HT1080 (cell line): Measurements from ENCODE around the gene OR6B3. TPM values are rescaled to one million over a fixed set of nuclear protein-coding genes. Genes with fewer than 3 reads are reported as not detected.
A peak's percentile ranks its signal among the peaks of the same experiment; 100 is the strongest.

Experiments used
- DNase-seq: peaks from one replicate; pipeline ENCODE4 v3.0.0-alpha.2; 2015; ENCODE audit warnings: low read depth
- polyA plus RNA-seq, 2 experiments: library from polyadenylated mRNA; depleted of rRNA; stranded (reverse); fragments of >200 nt; gene quantifications; 2 replicates each; pipeline ENCODE4 v1.2.3, GENCODE V29; 2015
- total RNA-seq: library from RNA; depleted of rRNA; stranded (reverse); fragments of >200 nt; shearing (Covaris generic); gene quantifications from 2 replicates; pipeline ENCODE4 v1.2.3, GENCODE V29; 2014; rRNA removed

The OR6B3 gene
- not detected in 2 replicates for total RNA-seq
- not detected in 2 replicates for polyA plus RNA-seq (2015; cell fraction: cytosol; rRNA removed)
- polyA plus RNA-seq (2015; cell fraction: nucleus; rRNA removed): not detected in 2 replicates

DNA sequence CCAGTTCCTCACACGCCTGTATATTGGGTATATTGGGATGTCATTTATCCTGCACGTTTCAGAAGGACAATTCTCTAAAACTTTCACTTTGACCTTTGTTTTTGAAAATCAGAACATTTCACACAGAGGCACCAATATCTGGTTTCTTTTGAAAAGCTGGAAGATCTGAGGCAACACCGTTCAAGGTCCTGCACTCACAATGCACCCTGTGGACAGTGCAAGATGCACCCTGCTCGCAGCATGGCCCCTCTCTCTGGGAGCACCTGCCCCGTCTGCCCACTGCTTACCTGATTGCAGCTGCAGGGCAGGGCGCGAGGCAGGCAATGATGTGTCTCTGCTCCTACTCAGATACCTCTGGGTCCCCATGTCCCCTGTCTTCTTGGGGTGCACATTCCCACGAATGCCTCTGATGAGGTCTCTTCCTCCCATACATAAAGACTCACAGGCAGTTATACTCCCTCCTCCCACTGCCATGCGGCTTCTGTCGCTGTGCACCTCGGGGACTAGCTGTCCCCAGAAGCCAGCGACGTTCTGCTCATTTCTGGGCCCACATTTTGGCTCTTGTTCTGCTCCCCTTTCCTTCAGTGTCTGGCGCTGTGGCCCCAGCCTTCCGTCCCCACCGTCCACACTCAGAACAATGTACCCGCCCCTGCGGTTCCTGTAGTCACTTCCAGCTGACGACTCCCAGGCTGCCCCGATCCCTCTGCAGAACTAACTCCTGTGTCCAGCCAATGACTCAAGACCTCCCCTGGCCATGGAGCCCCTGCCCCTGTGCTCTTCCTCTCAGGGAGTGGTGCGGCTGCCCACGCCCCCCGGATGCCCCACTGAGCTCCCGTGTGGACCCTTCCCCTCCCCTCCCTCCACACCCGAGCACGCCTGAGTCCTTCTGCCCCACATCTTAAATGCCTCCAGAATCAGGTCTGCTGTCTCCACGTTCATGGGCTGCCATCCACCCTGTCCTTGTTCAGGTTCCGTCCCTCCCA lies at the start of gene OR6B3:
TSS of gene OR6B3 (minus strand) at position 349 of the 983 bp plus-strand sequence.
- no peak for DNase-seq

DNA sequence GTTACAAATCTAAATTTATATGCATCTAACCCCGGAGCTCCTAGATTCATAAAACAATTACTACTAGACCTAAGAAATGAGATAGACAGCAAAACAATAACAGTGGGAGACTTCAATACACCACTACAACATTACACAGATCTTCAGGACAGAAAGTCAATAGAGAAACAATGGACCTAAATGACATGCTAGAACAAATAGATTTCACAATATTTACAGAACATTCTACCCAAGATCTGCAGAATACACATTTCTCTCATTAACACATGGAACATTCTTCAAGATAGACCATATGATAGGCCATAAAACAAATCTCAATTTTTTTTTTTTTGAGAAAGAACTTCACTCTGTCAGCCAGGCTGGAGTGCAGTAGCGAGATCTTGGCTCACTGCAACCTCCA lies 45.0 kb upstream of the OR6B3 start:
- DNase-seq: no peak

DNA sequence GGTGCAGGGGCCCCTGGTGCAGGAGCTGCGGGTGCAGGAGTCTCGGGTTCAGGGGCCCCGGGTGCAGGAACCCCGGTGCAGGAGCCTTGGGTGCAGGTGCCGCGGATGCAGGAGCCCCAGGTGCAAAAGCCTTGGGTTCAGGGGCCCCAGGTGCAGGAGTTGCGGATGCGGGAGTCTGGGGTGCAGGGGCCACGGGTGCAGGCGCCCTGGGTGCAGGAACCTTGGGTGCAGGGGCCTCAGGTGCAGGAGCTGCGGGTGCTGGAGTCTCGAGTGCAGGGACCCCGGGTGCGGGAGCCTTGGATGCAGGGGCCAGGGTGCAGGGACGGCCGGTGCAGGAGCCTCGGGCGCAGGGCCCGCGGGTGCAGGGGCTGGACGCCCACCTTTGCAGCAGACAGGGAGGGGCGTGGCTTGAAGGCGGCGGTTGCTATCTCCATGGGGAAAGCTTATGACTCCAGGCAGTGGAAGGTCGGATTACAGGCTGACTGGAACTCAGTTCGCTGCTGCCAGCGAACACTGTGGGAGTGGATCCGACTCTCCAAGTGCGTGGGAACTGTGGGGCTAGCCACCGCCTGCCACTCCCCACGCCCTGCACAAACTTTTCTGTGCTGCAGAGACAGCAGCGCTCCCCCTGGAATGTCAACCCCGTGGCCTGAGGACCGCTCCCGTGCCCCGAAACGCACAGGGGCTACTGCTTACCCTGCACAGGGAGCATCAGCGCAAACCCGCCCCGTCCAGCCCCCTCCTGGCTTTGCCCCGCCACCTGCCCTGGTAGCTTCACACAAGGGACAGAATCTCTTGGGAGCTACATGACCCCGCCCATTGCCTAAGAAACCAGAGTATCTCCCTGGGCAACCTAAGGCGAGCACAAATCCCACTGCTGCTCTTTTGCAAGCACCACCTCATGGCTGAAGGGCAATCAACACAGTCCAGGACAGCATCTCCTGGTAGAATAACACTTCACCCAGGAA lies 42.5 kb upstream of the OR6B3 start:
- no peak for DNase-seq

DNA sequence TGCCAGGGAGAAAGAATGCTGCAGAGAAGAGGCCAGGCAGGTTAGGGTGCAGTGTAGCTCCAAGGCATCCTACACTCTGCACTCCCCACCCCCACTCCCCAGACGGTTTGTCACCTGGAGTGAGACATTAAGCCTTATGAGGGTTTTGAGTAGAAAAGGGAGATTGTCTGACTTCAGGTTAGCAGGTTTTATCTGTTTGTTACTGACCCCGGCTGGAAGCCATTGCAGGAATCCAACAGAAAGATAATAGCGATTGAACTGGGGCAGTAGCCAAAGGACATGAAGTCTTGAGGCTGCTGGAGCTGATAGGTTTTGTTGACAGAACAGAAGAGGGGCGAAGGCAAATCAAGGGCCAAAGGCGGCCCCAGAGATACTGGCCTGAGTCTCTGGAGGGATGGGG lies 36.0 kb upstream of the OR6B3 start:
- DNase-seq: no peak

DNA sequence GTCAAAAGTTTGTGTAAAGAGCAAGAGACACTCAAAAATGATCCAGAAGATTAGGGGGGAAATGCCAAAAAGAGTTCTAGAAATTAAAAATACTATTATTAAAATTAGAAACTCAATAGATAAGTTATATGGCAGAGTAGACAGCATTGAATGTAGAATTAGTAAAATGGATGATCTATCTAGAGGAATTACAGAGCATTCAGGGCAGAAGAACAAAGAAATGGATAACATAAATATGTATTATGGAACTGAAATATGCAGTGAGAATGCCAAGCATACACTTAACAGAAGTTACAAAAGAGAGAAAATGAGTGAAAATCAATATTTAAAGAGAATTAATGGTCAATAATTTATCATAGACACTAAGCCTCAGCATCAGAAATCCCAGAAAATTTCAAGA lies 33.2 kb upstream of the OR6B3 start:
- DNase-seq: no peak

DNA sequence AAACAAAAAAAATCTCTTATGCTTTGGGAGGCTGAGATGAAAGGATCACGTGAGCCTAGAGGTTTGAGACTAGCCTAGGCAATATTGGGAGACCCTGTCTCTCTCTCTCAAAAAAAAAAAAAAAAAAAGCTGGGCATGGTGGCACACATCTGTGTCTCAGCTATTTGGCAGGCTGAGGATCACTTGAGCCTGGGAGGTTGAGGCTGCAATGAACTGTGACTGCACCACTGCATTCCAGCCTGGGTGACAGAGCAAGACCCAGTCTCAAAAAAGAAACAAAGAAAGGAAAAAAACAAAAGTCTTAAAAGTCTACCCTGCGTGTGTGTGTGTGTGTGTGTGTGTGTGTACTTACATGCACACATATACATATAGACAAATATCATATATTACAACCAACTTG lies 25.3 kb upstream of the OR6B3 start:
- DNase-seq: no peak

DNA sequence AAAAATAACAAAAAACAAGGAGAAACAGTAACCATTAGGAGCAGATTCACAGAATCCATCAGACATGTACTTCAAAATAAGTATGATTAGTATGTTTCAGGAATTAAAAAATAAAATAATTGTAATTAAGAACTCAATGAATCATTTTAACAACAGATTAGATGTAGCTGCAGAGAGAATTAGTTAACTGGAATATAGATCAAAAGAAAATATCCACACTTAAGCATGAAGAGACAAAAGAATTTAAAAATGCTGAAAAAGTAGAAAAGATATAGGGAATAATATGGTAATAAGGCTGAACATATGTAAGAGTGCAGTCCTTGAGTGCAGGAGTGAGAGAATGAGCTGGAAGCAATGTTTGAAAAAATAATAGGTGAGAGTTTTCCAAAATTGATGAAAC lies 24.1 kb upstream of the OR6B3 start:
- no peak for DNase-seq

DNA sequence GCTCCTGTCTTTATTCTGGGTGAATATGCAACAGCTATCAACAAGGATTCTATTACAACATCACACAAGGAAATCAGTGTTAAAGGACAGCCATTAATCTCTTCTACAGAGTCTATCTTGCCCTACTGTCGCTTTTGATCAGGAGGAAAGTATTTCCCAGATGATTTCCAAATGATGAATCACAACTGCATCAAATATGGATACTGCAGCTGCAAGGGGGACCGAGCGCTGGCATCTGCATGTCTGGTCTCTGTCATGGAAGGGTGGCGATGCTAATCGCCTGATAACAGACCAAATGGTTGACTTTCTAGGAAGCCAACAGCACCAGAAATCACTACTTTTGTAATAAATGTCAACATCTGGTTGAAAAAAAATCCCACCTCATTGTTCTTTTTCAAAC lies 21.2 kb upstream of the OR6B3 start:
- no peak for DNase-seq

DNA sequence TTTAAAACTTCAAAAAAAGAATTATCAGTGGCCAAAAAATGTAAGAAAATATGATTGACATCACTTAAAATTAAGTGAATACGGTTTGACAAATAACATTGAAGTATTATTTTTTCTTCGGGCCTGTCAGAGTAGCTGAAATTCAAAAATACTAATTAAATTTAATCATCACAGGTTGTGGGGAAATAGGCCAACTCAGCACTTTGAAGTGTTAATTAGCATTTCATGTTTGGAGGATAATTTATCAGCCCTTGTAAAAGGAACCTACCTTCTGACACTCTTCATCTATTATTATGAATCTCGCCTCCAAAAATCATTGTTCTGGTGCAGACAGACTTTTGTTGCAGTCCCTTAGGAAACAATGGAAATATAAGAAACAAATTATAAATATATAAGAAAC lies 17.6 kb upstream of the OR6B3 start:
- no peak for DNase-seq

DNA sequence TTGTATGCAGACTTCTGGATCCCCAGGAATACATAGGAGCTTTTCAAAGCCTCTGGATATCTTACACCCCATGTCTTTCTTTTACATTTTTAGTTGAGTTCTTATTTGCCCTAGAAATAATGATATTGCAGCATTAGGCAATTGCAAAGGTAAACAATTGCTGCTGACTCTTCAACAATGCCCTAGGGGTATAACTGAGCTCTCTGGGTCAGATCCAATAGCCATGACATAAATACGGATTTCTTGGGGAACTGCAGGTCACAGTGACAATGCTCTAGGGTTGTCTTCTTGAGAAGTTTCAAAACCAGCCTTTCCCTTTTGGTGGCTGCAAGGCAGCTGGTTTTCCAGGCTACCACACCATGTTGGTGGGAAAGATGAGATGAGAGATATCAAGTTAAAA lies 16.5 kb upstream of the OR6B3 start:
- DNase-seq: no peak

DNA sequence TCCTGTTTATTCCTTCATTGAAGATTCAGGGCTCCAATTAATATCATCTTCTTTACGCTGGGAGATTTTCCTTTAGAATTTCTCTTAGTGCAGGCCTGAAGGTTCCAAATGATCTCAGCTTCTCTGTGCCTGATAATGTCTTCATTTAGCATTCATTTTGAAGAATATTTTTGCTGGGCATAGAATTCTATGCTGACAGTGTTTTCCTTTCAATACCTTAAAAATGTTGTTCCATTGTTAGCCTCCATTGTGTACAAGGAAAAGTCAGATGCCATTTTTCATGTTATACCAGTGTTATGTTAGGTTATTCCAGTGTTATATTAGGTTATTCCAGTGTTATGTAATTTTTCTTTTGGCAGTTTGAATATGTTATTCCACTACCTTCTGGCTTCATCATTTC lies 14.9 kb upstream of the OR6B3 start:
- no peak for DNase-seq

DNA sequence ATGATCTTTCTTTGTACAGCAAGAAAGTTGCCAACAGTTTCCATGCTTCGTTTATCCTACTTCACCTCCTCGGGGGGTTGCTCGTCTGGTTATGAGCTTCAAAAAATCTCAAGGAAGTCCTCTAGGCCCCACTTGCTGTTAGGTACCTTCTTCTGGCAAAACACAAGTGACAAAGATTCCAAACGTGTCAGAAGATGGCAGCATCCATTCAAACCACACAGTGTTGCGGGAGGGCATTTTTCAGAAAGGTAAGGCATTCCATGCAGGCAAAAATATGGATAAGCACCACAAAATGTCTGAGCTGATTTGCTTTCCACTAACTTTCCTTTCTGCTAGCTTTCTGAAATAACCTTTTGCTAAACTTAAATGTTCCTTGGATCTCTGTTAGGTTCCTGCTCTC lies 13.2 kb upstream of the OR6B3 start:
- no peak for DNase-seq

DNA sequence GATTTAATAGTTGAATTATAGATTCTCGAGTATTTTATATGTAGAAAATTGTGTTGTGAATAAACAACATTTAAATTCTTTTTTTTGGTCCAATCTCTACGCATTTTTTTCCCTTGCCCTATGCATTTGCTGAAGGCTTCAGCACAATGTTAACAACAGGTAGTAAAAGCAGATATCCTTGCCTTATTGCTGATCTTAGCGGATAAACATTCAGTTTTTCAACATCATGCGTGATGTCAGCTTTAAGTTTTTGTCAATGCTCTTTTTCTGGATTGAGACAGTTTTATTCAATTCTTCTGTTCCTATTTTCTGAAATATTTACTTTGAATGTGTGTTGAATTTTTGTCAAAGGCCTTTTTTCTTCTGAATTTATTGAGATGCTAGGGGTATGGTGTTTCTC lies 11.6 kb upstream of the OR6B3 start:
- DNase-seq: no peak

DNA sequence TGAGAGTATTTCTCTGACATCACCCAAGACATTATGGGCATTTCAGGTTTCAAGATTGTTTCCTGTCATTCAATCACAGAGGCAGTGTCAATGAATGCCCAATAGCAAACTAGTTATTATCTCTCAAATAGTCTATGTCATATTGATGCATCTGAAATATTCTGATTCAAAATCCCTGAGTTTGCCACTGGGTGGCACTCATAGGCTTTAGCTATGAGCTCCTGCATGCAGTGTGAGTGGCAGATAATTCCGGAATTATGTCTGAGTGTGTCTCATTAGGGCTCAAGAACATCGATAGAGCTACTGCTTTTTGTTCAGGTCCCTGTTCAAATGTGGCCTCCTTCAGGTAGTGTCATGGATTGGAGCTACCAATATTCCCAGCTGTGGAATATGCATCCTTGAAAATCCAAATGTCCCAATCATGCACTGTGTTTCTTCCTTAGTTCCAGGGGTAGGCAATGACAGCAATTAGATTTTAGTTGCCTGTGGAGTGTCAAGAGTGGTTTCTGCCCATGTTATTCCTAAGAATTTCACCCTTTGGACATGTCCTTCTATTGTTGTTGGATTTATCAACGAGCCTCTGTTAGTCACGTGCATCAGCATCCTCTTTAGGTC lies 7.8 kb upstream of the OR6B3 start:
- DNase-seq: peak; percentile 20

DNA sequence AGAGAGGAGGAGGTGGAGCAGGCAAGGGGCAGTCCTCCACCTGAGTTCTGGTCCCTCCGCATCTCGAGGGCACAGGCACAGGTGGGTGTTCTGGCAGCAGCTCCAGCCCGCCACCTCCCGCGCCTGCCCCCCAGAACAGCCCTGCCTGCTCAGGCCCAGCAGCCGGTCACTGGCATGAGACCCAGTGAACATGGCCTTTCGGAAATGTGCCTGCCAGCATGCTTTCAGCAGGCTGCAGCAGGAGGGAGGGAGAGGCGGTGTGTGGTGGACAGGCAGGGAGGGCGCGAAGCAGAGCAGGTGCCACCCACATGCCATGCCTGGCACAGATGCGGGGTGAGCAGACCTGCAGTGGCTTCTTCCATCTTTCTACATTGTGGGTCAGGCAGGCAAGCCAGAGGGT lies 3.4 kb upstream of the OR6B3 start:
- no peak for DNase-seq

DNA sequence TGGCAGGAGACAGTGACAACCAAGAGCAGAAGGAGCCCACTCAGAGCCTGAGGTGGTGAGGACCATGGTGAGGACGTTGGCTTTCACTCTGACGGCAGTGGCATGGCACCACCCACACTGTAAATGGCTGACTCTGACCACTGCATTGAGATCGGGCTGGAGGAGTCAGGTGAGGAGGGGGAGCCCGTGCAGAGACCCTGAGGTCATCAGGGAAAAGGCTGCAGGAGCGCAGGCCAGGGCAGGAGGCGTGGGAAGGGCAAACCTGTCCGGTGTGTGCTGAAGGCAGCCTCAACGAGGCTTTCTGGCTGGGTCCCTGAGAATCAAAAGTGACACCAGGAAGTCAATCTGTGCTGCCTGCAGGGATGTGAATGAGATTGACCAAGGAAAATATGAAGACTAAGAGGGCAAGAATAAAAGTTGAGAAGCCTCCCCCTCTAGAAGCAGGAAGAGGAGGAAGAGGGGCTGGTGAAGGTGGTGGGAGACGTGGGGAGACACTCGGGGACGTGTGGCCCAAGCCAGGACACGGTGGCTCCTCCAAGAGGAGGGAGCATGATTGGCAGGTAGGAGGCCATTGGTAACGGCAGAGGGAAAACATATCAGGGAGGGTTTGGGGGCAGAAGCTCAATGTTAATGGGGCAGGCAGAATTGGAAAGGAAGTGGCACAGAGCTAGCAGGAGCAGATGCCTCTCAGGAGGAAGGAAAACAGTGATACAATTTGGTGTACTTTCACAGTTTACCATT lies 2.0 kb upstream of the OR6B3 start:
- no peak for DNase-seq

DNA sequence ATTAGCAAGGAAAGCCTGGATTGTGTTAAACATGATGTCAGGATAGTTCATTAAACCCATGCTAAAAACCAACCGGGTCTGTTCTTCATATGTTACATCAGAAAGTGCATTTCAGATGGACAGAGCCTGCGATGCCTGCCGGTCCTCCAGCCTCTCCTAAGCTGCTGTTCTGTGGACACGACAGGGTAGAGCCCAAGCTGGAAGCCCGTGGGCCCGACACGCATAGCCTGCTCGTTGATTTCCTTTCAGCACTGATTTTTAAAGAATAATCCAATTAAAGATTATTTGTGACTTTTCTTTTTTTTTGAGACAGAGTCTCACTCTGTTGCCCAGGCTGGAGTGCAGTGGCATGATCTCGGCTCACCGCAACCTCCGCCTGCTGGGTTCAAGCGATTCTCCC lies 797 bp downstream of the OR6B3 start:
- DNase-seq: no peak

DNA sequence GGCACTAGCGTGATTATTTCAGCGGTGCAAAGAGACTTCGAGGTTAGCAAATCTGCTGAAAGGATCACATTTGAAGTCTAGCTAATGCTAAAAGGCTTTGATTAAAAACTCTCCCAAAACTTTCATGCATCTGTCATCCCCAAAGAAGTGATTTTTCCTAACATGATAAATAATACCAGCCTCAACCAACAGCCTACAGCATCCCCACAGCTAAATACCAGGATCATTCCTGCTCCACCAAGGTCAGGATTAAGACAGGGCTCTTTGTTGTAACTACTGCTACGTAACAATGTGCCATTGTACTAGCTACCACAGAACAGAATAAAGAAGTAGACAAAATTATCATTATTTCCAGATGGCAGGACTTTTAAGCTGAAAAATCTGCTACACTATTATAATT lies 1.6 kb downstream of the OR6B3 start:
- DNase-seq: no peak

DNA sequence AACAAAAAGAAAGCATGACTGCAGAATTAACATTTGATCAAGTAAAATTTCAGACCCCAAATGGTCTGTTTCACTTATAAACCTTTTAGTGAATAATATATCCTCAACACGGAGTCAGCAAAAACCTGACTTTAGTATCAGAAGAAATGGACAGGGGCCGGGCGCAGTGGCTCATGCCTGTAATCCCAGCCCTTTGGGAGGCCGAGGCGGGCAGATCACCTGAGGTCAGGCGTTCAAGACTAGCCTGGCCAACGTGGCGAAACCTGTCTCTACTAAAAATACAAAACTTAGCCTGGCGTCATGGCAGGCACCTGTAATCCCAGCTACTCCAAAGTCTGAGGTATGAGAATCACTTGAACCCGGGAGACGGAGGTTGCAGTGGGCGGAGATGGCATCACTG lies 3.0 kb downstream of the OR6B3 start:
- DNase-seq: no peak

DNA sequence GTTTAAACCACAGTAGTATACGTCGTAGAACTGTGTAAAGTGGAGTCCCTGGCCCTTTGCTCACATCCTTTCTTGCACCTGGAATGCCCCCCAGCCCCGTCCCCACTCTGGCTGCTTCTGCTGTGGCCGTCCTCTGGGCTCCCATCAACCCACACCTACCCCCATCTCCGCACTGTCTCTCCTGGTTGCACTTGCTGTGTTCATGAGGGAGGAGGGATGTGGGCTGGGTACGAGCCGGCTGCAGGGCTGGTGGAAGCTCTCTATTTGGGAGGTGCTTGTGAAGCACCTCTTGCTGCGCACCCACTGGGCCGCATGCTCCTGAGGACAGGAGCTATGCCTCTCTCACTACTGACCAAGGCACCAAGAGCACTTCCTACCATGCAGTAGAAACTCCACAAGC lies 5.1 kb downstream of the OR6B3 start:
- no peak for DNase-seq

DNA sequence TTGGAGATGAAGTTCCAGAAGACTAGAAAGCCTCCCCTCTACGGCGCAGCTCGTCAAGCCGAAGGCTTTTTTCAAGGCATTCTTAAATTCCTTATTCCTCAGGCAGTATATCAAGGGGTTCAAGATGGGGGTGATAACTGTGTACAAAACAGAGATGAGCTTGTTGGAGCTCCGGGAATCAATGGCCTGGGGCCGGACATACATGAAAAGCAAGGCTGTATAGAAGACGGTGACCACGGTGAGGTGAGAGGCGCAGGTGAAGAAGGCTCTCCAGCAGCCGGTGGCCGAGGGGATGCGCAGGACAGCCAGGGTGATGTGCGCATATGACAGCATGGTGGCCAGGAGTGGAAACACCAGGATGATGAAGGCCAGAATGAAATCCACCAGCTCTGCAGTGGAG lies 8.2 kb downstream of the OR6B3 start:
- no peak for DNase-seq
